ENCODE measurements around the gene NFIL3. TPM values are rescaled to one million over a fixed set of nuclear protein-coding genes. Genes with fewer than 3 reads are reported as not detected.

Gene NFIL3
- total and polyA plus RNA-seq, 2 of the 8 experiments (the other 6 are each of a cell fraction or from before 2014, with no cell fraction given) = 3.4 to 13.5 TPM

- TF ChIP-seq CHD7 (IDR thresholded peaks at IDR 0.05; ENCODE audit: insufficient replicate concordance, low read length) (no peak), EGR1 (IDR thresholded peaks at IDR 0.05; ENCODE audit: borderline replicate concordance, low read depth, low read length) (no peak)
These were observed 20.4 kb upstream of the NFIL3 start (continued) for GRCh38 chr9:91443994-91444392.

Data from H1 (cell line).